Astrocyte of the spinal cord (primary cell): Measurements from ENCODE around the gene MACF1.
A peak's percentile ranks its signal among the peaks of the same experiment; 100 is the strongest.

ENCODE experiments used
- DNase-seq: peaks from one replicate; pipeline ENCODE4 v3.0.0; 2011; ENCODE audit warnings: low read depth, low spot score
- H3K4me3 ChIP-seq: 2 replicates; pipeline ENCODE4 v1.5.1; 2011; ENCODE audit warnings: low read depth, mild to moderate bottlenecking, low read length, moderate library complexity
- CTCF ChIP-seq: IDR thresholded peaks from 2 replicates; pipeline ENCODE4 v1.5.1; 2012; ENCODE audit warnings: low read depth, mild to moderate bottlenecking, low read length, inconsistent platforms
- in situ Hi-C: cut with HindIII; loops from 2 replicates; pipeline ENCODE4 v1.10.0; 2017; ENCODE audit warnings: low sequenced_read_pairs

Gene MACF1

GRCh38 chr1:39427374-39427773 is 222.9 kb downstream of the MACF1 start:
- in situ Hi-C loops: no loop called here
- no peak for TF ChIP-seq CTCF
- no peak overlapping the region for H3K4me3 ChIP-seq
- no peak for DNase-seq

GRCh38 chr1:39427912-39428311 is 223.4 kb downstream of the MACF1 start:
- H3K4me3 ChIP-seq: no peak overlapping the region
- in situ Hi-C loops: no loop called here
- no peak for DNase-seq
- TF ChIP-seq CTCF: no peak

GRCh38 chr1:39431927-39432326 is 227.4 kb downstream of the MACF1 start:
- no peak for TF ChIP-seq CTCF
- H3K4me3 ChIP-seq: no peak overlapping the region
- in situ Hi-C loops: no loop called here
- DNase-seq: peak; percentile 65

- in situ Hi-C loops: no loop called here
Measured at GRCh38 chr1:39434797-39435395, 230.4 kb downstream of the MACF1 start.

GRCh38 chr1:39435597-39435996 is 231.1 kb downstream of the MACF1 start:
- H3K4me3 ChIP-seq: no peak overlapping the region
- no peak for DNase-seq
- no peak for TF ChIP-seq CTCF
- in situ Hi-C loops: no loop called here

More at GRCh38 chr1:39434797-39435395, 230.4 kb downstream of the MACF1 start:
- H3K4me3 ChIP-seq: no peak overlapping the region
- DNase-seq: no peak
- no peak for TF ChIP-seq CTCF

- in situ Hi-C loops: no loop called here
- TF ChIP-seq CTCF: no peak
- DNase-seq: no peak
- no peak overlapping the region for H3K4me3 ChIP-seq
Measured at GRCh38 chr1:39436842-39437241, 232.3 kb downstream of the MACF1 start.
